ENCODE data around the gene NCL.

The NCL gene, protein sequence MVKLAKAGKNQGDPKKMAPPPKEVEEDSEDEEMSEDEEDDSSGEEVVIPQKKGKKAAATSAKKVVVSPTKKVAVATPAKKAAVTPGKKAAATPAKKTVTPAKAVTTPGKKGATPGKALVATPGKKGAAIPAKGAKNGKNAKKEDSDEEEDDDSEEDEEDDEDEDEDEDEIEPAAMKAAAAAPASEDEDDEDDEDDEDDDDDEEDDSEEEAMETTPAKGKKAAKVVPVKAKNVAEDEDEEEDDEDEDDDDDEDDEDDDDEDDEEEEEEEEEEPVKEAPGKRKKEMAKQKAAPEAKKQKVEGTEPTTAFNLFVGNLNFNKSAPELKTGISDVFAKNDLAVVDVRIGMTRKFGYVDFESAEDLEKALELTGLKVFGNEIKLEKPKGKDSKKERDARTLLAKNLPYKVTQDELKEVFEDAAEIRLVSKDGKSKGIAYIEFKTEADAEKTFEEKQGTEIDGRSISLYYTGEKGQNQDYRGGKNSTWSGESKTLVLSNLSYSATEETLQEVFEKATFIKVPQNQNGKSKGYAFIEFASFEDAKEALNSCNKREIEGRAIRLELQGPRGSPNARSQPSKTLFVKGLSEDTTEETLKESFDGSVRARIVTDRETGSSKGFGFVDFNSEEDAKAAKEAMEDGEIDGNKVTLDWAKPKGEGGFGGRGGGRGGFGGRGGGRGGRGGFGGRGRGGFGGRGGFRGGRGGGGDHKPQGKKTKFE

DNA sequence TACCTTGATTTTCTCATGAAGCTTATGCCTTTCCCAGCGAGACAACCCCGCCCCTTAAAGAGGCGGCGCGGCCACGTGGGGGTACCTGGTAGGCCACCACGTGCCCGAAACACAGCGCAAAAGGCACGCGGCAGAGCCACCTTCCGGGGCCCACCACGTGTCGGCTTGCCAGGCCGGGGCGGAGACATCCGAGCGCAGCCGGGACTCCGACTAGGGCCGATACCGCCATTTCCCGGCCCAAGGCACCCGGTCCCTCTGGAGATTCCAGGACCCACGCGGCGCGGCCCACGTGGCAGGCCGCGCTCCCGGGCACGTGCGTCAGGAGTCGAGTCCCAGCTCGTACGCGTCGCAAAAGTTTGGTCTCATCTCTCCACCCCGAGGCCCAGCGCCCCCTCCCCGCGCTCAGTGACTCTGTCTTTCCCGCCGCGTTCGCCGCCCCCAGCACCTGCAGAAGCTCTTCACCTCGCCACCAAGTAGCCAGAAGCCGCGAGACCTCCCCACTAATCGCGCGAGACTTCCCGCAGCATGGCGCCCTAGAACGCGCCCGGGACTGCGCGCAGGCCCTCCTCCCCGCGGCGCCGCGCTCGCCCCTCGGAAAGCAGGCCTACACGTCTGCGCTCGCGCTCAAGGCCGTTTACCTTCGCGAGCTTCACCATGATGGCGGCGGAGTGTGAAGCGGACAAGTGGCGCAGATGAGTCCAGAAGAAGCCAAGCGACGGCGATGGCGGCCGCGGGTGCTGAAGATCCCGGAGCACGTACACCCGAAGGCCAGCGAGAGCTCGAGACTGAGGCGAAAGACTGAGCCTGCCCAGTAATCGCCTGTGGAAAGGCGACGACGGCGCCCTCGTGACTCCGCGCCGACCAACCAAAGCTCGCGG, at the start of gene NCL:
Gene NCL (minus strand): TSS at position 787 of the 878 bp plus-strand sequence. CDS start 131 bp downstream, at position 656.
- DNase-seq (ENCODE audit: low spot score) = peak; percentile 98

DNA sequence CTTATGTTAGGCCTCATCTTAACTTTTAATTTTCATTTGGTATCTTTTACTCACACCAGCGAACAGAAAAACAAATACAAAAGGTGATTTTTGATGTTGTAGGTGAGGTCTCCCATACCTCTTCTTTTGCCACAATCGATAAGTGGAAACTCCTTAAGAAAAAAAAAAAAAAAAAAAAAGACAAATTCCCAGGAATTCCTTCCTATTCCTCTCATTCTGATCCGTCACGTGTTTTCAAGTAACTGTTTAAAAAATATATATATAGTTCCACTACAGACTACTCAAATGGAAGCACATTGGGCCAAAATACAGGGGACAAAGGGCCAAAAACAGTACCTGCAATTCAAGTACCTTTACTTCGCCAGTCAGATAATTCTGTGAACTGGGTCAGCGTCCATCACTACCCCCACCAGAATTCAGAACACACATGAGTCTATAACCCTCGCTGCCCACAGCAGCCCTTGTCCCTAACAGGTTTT, 49.5 kb upstream of the NCL start:
- DNase-seq (ENCODE audit: low spot score) = peak; percentile 14

DNA sequence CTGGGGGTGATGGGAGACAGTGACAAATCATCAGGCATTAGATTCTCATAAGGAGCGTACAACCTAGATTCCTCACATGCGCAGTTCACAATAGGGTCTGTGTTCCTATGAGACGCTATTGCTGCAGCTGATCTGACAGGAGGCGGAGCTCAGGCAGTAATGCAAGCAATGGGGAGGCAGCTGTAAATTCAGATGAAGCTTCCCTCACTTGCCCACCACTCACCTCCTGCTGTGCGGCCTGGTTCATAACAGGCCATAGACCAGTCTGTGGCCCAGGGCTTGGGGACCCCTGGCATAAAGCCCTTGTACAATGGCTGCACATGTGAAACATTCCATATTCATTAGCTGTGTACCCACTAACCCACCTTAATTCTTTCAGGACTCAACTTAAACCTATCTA, 47.9 kb upstream of the NCL start:
- peak; percentile 48 for DNase-seq (ENCODE audit: low spot score)

DNA sequence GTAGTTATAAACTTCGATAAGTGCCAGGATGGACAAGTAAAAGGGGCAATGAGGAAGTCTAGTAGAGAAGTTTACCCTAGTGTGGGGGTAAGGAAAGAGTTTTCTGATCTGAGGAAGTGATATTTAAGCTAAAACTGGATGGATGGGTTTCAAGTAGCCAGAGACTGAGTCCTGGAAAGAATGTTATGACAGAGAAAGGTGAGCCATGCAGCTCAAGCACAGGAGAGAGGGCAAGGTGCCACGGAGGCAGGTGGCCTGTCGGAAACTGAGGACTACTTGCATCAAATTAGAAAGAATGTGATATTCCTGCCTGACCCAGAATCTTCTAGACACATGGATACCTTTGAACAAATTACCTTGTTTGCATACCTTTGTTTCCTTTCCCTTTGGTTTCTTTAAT, 39.5 kb upstream of the NCL start:
- no peak for DNase-seq (ENCODE audit: low spot score)

DNA sequence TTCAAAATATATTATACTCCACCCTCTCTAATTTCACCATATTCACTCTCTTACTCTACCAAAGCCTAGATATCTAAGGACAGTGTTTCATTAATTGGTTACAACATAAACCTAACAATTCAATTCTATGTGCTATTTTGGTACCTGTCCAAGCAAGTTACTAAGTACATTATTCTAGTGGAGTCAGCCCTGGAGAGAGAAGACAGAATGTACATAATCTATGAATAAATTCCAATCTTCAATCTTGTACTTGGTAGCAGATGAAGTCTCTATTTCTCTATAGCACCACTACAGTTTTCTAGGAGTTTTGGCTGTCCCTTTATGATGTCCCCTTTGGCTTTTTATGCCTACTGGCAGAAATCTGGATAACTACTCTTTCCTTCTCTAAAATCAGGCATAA, 38.3 kb upstream of the NCL start:
- DNase-seq (ENCODE audit: low spot score) = no peak

DNA sequence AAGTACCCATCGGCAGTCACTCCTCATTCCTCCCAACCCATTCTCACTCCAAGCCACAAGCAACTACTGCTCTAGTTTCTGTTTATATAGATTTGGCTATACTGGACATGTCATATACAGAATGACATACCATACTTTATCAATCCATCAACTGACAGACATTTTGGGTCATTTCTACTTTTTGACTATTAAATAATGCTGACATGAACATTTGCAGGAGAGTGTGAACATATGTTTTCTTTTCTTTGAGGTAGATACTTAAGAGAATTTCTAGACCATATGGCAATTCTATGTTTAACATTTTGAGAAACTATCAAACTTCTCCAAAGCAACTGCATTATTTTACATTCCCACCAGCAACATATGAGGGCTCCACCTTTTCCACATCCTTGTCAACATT, 33.4 kb upstream of the NCL start:
- no peak for DNase-seq (ENCODE audit: low spot score)

DNA sequence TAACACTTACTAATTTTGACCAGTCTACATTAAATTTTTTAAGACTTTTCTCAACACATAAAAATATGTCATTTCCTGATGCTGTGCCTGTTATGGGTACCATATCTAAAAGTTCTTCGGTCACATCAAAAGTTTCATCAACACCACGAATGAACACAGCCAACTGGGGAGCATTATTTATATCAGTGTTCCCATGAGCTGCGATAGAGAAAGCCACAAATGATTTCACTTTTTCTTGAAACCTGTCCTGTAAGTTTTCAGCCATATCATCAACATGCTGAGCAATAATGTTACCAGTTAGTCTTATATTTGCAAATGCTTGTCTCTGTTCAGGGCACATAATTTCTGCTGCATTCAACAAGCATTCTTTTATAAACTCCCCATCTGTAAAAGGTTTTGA, 30.4 kb upstream of the NCL start:
- no peak for DNase-seq (ENCODE audit: low spot score)

DNA sequence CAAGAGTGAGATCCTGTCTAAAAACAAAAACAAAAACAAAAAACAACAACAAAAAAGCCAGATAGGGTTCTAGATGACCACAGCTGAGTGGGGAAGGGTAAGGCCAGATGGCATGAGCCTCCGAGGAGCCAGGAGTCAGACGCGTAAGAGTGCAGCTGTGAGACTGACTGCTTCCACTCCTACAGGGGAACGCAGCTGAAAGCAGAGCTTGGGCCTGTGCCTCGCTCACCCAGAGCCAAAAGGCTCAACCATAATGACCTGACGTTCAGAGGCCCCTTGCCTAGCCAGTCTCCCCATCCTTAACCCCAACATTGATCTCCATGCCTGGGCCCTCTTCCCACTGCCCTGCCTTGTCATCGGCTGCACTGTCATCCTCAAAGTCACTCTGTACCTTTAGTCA, 26.5 kb upstream of the NCL start:
- DNase-seq (ENCODE audit: low spot score) = no peak

DNA sequence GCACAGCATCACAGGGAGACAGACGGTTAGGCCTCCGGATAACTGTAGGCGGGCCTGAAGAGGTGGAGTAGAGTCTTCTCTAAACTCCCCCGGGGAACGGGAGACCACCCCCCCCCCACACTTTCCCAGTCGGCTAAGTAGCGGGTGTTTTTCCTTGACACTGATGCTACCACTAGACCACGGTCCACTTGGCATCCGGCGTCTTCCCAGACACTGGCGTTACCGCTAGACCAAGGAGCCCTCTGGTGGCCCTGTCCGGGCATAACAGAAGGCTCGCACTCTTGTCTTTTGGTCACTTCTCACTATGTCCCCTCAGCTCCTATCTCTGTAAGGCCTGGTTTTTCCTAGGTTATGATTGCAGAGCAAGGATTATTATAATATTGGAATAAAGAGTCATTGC, 25.7 kb upstream of the NCL start:
- no peak for DNase-seq (ENCODE audit: low spot score)

DNA sequence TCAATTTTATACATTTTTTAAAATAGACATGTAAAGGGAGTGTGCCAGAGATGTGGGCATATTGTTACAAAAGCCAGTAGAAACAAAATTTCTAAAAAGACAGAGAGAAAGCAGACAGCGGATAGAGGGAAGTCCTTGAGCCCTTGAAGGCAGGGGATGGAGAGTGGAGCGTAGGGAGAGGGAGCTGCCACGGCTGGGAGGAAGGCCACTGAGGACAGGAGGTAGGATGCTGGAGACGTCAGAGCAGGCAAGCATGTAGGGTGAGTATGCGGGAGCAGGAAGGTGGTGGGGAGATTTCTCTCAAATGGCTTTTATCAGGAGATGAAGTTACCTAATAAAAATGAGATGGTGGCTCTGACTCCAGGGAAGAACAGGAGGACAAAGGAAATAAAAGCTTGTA, 24.0 kb upstream of the NCL start:
- no peak for DNase-seq (ENCODE audit: low spot score)

DNA sequence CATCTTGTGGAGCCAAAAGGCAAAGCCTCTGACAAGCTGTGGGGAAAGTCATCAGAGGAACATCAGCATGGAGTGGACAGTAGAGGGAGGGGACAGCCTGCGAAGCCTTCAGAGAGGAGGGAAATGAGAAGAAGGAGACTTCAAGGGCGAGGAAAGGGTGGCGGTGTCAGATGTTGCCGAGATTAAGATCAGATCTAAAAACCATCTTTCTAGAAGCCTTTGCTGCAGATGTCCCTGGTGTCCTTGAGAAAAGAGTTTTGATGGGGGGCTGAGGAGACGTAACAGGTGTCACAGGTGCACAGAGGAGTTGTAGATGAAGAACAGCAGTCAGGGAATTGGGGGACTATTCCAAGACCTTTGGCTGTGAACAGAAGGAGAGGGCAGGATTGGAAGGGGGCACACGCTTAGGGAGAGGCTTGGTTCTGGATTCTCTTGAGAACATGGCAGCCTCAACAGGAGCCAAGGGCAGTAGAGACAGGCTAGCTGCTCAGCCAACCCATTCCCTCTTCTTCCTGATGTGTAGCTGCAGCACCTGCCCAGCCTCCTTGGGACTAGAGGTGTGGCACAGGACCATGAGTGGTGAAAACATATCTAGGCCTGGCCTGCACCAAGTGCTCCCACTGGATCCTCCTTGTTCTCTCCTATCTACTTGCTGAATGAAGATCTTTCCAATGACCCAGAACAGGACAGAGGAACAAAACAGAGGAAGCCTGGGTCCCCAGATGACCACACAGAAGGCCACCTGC, 22.7 kb upstream of the NCL start:
- DNase-seq (ENCODE audit: low spot score) = no peak

DNA sequence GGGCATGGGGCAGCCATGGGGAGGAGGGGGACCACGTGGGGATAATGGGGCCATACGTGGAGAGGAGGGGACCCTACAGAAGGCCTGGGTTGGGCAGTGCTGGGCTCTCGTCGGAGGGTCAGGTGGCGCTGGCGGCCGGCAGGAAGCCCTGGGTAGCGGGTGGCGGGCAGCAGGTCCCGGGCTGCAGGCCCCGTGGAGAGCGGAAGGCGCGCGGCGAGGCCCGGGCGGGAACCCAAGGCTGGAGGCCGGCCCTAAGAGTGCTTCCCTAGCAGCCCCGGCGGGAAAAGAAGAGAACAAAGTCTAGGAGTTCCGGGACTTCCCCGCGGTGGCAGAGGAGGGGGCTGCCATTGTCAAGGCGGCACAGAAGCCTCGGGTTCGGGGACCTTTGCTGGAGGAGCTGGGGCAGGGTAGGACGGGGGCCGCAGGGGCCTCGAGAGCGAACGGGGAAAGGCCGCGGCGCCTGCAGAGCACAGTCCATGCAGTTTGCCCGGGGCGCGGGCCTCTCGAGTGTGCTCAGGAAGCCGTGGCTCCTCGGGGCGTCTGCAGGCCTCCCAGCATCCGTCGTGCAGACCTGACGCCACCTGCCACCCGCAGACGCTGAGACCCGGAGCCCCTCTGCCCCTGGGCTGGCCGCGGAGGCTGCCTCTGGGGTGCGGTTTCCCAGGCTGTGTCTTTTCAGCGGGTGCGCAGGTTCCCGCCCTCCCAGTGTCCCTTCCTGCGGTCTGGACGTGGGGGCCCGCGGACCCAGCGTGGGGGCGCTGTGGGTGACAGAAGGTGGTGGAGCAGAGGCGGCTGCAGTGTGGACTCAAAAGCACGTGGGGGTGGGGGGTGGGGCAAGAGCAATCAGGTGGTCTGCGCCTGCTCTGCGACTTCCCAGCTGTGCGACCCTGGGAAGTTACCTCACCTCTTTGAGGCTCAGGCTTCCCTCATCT, 19.4 kb upstream of the NCL start:
- no peak for DNase-seq (ENCODE audit: low spot score)

DNA sequence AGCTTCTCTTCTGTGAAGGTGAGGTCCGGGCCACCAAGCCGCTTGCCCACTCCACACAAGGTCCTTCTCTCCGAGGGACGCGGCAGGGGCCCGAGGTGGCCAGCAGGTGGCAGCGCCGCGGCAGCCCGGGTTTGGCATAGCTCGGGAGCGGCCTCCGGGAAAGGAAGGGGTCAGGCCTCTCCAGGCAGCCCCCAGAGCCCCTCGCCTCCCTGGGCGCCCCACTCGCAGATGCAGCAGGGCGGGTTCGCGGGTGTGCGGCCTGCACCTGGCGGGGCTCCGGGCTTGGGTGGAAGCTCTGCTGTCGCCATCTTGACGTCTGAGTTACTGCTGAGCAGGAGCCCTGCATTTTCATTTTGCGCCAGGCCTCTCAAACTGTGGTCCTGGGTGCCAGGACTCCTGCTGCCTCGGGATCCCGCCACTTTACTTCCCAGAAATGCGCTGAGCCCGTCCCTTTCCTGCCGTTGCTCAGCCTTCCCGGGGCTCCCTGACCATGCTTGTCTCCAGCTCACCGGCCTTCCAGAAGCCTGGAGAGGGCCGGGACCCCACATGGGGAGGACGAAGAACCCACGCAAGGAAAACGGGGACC, 18.6 kb upstream of the NCL start:
- DNase-seq (ENCODE audit: low spot score) = peak; percentile 64

DNA sequence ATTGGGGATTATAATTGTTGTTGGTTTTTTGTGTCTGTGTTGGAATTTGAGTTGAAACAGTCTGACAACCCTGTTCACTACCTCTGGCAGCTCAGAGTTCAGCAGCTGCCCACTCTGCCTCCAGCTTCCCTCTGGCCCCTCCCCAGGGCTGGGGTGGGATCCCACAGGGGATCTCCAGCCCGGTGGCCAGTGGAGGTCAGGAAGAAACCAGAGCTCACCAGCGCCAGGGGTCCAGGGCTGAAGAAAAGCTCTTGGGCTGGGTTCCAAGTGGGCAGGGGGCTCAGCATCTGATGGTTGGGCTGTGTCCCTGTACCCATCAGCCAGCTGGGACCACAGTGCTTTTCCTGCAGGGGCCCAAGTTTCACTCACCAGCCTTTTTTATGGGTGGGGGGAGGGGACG, 16.5 kb upstream of the NCL start:
- no peak for DNase-seq (ENCODE audit: low spot score)

DNA sequence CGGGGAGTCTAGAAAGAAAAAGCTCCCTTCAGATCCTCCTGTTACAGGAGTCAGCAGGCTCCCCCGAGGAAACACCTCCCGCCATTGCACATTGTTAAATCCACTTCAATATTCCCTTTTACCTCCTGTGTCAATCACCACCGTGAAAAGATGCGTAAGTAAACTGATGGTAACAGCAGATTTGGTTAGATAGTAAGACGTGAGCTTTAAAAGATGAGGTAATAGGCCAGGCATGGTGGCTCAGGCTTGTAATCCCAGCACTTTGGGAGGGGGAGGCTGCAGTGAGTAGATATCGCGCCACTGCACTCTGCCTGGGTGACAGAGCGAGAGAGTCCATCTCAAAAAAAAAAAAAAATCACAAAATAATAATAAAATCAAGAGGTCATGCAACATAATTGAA, 15.2 kb upstream of the NCL start:
- no peak for DNase-seq (ENCODE audit: low spot score)

DNA sequence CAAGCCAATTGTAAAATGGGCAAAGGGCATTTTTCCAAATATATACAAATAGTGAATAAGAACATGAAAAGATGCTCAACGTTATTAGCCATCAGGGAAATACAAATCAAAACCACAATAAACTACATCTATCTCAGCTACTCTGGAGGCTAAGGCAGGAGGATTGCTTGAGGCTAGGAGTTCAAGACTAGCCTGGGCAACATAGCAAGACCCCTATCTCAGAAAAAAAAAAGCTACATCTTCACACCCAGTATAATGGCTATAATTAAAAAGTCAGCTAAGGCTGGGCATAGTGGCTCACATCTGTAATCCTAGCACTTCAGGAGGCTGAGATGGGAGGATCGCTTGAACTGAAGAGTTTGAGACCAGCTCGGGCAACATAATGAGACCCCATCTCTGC, 12.6 kb upstream of the NCL start:
- DNase-seq (ENCODE audit: low spot score) = no peak

DNA sequence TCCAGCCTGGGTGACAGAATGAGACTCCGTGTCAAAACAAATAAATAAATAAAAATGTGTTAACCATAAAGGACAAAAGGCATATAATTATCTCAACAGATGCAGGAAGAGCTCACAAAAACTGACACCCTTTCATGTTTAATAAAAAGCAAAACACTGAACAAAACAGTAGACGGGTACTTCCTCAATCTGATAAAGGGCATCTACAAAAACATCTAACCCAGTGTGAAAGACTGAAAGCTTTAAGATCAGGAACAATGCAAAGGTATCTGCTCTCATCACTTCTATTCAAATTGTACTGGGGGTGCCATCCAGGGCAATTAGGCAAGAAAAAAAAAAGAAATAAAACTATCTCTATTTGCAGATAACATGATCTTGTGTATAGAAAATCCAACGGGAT, 11.7 kb upstream of the NCL start:
- no peak for DNase-seq (ENCODE audit: low spot score)

DNA sequence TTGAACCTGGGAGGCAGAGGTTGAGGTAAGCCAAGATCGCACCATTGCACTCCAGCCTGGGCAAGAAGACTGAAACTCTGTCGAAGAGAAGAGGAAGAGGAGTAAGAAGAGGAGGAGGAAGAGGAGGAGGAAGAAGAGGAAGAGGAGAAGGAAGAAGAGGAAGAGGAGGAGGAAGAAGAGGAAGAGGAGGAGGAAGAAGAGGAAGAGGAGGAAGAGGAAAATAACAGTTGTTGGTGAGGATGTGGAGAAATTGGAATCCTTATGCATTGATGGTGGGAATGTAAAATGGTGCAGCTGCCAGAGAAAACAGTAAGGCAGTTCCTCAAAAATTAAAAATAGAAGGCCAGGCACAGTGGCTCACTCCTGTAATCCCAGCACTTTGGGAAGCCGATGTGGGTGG, 8.5 kb upstream of the NCL start:
- no peak for DNase-seq (ENCODE audit: low spot score)

DNA sequence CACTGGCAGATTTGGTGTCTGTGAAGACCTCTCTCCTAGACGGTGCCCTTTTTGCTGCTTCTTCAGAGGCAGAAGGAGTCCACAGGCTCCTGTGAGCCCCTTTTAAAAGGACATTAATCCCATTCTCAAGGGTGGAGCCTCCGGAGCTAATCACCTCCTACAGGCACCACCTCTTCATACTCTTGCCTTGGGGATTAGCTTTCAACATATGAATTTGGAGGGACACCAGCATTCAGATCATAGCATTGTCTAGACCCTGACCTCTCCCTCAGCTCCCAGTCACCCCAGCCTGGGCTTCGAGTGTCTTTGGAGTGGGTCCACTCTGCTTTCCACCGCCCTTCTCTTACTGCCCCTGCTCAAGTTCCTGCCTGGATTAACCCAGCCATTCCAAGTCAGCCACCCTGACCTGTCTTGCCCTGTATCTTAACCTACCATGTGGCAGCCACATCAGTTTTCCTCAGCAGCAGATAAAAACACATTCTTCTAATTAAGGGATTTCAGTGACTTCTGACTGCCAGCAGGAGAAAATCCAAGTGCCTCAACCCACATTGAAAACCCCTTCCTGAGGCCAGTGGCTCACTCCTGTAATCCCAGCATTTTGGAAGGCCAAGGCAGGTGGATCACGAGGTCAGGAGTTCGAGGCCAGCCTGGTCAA, 6.1 kb upstream of the NCL start:
- DNase-seq (ENCODE audit: low spot score) = no peak

DNA sequence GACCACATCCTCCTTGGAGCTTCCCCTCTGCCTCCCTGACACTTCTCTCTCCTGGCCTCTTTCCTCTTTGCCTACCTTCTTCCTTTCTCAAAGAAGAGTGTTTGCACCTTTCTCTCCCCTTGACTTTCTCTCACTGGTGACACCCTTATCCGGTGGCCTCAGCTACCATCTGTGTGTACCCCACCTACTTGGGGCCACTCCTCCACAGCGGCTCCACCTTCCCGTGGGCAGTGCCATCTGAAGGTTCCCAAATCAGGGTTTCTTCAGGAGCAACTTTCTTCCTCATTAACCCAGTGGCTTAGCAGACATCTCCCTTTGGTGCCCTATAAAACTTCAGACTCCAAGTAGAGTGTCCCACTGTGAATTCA, 5.3 kb upstream of the NCL start:
- DNase-seq (ENCODE audit: low spot score) = no peak

All from COLO829 (cell line).